ENCODE measurements around the gene TRAF1. TPM values are rescaled to one million over a fixed set of nuclear protein-coding genes. Genes with fewer than 3 reads are reported as not detected.

Gene TRAF1
- total RNA-seq, 1 experiment from 2014 or later: 4.7 TPM

DNA sequence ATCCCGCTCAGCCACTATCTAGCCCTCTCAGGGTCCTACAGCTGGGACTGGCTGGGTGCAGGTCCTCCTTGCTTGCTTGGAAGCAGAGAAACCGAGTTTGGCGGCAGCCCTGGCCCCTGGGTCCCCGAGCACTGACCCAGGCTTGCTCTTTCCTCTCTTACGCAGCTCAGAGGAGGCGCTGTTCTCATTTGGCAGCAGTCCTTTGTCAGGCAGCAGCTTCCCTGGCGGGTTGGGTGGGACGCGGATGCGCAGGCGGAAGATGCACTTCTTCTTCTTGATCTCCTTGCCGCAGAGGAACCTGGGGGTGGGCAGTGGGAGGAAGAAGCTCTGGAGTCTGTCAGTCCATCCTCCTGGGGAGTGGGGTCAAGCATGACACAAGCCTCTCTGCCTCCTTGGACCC, 64.1 kb downstream of the TRAF1 start:
- ChIA-PET POLR2A (no interaction called here), CTCF (interaction anchor here (0.5 kb wide), 1 partner anchor 87 kb away, joined by 5 read pairs; no protein-coding TSS in a partner anchor)
- no peaks in the 10 kb centered on the region for H3K27me3 ChIP-seq (ENCODE audit: control insufficient read depth, insufficient read depth, low read length)
- TF ChIP-seq TCF7L2 (IDR thresholded peaks at IDR 0.05; ENCODE audit: low read depth, low read length) (no peak), POLR2AphosphoS5 (IDR thresholded peaks at IDR 0.05; ENCODE audit: low read depth, low read length) (no peak), SIN3A (IDR thresholded peaks at IDR 0.05; ENCODE audit: borderline replicate concordance, insufficient read depth, low read depth, low read length) (no peak)
- TF ChIP-seq, protein P1, sequence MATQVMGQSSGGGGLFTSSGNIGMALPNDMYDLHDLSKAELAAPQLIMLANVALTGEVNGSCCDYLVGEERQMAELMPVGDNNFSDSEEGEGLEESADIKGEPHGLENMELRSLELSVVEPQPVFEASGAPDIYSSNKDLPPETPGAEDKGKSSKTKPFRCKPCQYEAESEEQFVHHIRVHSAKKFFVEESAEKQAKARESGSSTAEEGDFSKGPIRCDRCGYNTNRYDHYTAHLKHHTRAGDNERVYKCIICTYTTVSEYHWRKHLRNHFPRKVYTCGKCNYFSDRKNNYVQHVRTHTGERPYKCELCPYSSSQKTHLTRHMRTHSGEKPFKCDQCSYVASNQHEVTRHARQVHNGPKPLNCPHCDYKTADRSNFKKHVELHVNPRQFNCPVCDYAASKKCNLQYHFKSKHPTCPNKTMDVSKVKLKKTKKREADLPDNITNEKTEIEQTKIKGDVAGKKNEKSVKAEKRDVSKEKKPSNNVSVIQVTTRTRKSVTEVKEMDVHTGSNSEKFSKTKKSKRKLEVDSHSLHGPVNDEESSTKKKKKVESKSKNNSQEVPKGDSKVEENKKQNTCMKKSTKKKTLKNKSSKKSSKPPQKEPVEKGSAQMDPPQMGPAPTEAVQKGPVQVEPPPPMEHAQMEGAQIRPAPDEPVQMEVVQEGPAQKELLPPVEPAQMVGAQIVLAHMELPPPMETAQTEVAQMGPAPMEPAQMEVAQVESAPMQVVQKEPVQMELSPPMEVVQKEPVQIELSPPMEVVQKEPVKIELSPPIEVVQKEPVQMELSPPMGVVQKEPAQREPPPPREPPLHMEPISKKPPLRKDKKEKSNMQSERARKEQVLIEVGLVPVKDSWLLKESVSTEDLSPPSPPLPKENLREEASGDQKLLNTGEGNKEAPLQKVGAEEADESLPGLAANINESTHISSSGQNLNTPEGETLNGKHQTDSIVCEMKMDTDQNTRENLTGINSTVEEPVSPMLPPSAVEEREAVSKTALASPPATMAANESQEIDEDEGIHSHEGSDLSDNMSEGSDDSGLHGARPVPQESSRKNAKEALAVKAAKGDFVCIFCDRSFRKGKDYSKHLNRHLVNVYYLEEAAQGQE (IDR thresholded peaks at IDR 0.05; ENCODE audit: insufficient read depth in 1 of 2, low read depth in 2 of 2, low read length in 1 of 2): no peak
- TF ChIP-seq, protein P2, sequence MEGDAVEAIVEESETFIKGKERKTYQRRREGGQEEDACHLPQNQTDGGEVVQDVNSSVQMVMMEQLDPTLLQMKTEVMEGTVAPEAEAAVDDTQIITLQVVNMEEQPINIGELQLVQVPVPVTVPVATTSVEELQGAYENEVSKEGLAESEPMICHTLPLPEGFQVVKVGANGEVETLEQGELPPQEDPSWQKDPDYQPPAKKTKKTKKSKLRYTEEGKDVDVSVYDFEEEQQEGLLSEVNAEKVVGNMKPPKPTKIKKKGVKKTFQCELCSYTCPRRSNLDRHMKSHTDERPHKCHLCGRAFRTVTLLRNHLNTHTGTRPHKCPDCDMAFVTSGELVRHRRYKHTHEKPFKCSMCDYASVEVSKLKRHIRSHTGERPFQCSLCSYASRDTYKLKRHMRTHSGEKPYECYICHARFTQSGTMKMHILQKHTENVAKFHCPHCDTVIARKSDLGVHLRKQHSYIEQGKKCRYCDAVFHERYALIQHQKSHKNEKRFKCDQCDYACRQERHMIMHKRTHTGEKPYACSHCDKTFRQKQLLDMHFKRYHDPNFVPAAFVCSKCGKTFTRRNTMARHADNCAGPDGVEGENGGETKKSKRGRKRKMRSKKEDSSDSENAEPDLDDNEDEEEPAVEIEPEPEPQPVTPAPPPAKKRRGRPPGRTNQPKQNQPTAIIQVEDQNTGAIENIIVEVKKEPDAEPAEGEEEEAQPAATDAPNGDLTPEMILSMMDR (IDR thresholded peaks at IDR 0.05): no peak
- no TSS peak for BruUV-seq (replicated peaks)
- H3K4me3 ChIP-seq (ENCODE audit: low read depth in 2 of 2, low read length in 2 of 2): no peak overlapping the region
- no peak overlapping the region for H3K27ac ChIP-seq (ENCODE audit: low read length)
- no peak for DNase-seq (ENCODE audit: low read depth, low spot score)
- no peaks in the 10 kb centered on the region for H3K9me3 ChIP-seq (ENCODE audit: control insufficient read depth, insufficient read depth, low read depth, low read length)
- no peak for ATAC-seq
- H3K4me1 ChIP-seq (ENCODE audit: control insufficient read depth, insufficient read depth, low read length): no peaks in the 10 kb centered on the region
- intact Hi-C loops (cut with micrococcal nuclease; ENCODE audit: unreplicated experiment): no loop called here
- in situ Hi-C loops (cut with HindIII; ENCODE audit: low pct_unique_long_range_greater_than_20kb, low sequenced_read_pairs): no loop called here
- peaks cover 2% of the 10 kb centered on the region; the same call in 1 of the 2 replicates for H3K36me3 ChIP-seq (ENCODE audit: control insufficient read depth, insufficient read depth, low read length)

DNA sequence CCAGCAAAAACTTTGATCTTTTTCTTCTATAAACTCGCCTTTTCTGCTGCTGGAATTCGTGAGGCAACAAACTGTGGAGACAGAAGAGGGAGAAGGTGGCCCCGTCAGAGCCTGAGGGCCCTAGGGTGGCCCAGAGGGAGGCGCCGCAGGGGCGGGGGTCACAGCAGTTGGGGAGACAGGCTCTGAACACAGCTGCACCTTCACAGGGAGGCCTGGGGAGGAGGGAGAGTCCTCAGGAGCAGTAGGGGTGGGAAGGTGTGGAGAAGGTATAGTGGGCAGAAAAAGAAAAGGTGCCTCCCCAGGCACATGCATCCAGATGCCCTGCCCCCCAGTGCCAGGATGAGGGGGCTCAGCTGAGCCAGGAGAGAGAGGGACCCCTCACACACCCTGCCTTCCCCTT, 64.7 kb downstream of the TRAF1 start:
- no peak for ATAC-seq
- Histone ChIP-seq H3K36me3 (ENCODE audit: control insufficient read depth, insufficient read depth, low read length) (peaks cover 2% of the 10 kb centered on the region; the same call in 1 of the 2 replicates), H3K9me3 (ENCODE audit: control insufficient read depth, insufficient read depth, low read depth, low read length) (no peaks in the 10 kb centered on the region), H3K4me1 (ENCODE audit: control insufficient read depth, insufficient read depth, low read length) (no peaks in the 10 kb centered on the region), H3K27me3 (ENCODE audit: control insufficient read depth, insufficient read depth, low read length) (no peaks in the 10 kb centered on the region), H3K4me3 (ENCODE audit: low read depth in 2 of 2, low read length in 2 of 2) (no peak overlapping the region), H3K27ac (ENCODE audit: low read length) (no peak overlapping the region)
- ChIA-PET CTCF (interaction anchor here (0.5 kb wide), 1 partner anchor 87 kb away, joined by 5 read pairs; no protein-coding TSS in a partner anchor), POLR2A (no interaction called here)
- intact Hi-C loops (cut with micrococcal nuclease; ENCODE audit: unreplicated experiment) (no loop called here), in situ Hi-C loops (cut with HindIII; ENCODE audit: low pct_unique_long_range_greater_than_20kb, low sequenced_read_pairs) (no loop called here)
- no peak for TF ChIP-seq TCF7L2 (IDR thresholded peaks at IDR 0.05; ENCODE audit: low read depth, low read length)
- TF ChIP-seq, protein P2 (IDR thresholded peaks at IDR 0.05): no peak
- TF ChIP-seq SIN3A (IDR thresholded peaks at IDR 0.05; ENCODE audit: borderline replicate concordance, insufficient read depth, low read depth, low read length): no peak
- DNase-seq (ENCODE audit: low read depth, low spot score): no peak
- no TSS peak for BruUV-seq (replicated peaks)

Measured in Panc1 (cell line).